Osteocyte (in vitro differentiated cells): ENCODE measurements around the gene DHRS4L2. TPM values are rescaled to one million over a fixed set of nuclear protein-coding genes. Genes with fewer than 3 reads are reported as not detected.

ENCODE experiments used
- DNase-seq: peaks from one replicate; pipeline ENCODE4 v3.0.0; 2021; ENCODE audit warnings: mixed read lengths; ENCODE audit not compliant: unreplicated experiment; ENCODE audit errors: extremely low spot score
- H3K27ac Mint-ChIP-seq: one replicate; pipeline ENCODE4 v1.8.0; 2021; ENCODE audit warnings: mild to moderate bottlenecking, mixed read lengths; ENCODE audit not compliant: unreplicated experiment
- H3K27me3 Mint-ChIP-seq: one replicate; pipeline ENCODE4 v1.8.0; 2021; ENCODE audit warnings: mixed read lengths; ENCODE audit not compliant: unreplicated experiment
- H3K36me3 Mint-ChIP-seq: one replicate; pipeline ENCODE4 v1.8.0; 2021; ENCODE audit warnings: mixed read lengths; ENCODE audit not compliant: unreplicated experiment
- H3K4me1 Mint-ChIP-seq: one replicate; pipeline ENCODE4 v1.8.0; 2021; ENCODE audit warnings: mixed read lengths; ENCODE audit not compliant: unreplicated experiment
- H3K4me3 Mint-ChIP-seq: one replicate; pipeline ENCODE4 v1.8.0; 2021; ENCODE audit warnings: mild to moderate bottlenecking, moderate library complexity, mixed read lengths; ENCODE audit not compliant: unreplicated experiment
- H3K9me3 Mint-ChIP-seq: one replicate; pipeline ENCODE4 v1.8.0; 2021; ENCODE audit warnings: mixed read lengths; ENCODE audit not compliant: unreplicated experiment
- CTCF ChIP-seq: fragments of 200-600 bp; sonication (generic); IDR thresholded peaks from 2 replicates; pipeline ENCODE4 v1.5.0; 2021; ENCODE audit warnings: antibody characterized with exemption, mild to moderate bottlenecking, moderate library complexity
- total RNA-seq: library from RNA; stranded (reverse); gene quantifications from 2 replicates; pipeline ENCODE4 v1.2.1, GENCODE V29; 2021

The DHRS4L2 gene
- total RNA-seq, 1 donor from 2014 or later = 17.1 TPM

- H3K27me3 Mint-ChIP-seq = peaks cover 51% of the 10 kb centered on the region
- no peaks in the 10 kb centered on the region for H3K9me3 Mint-ChIP-seq
- no peaks in the 10 kb centered on the region for H3K36me3 Mint-ChIP-seq
- no peak overlapping the region for H3K27ac Mint-ChIP-seq
- H3K4me3 Mint-ChIP-seq = peak overlapping the region; percentile 66
- no peak for TF ChIP-seq CTCF
- no peak for DNase-seq
- peaks cover 10% of the 10 kb centered on the region for H3K4me1 Mint-ChIP-seq
These were observed 64.2 kb downstream of the DHRS4L2 start for GRCh38 chr14:24052656-24053547.

- peaks cover 10% of the 10 kb centered on the region for H3K4me1 Mint-ChIP-seq
- H3K4me3 Mint-ChIP-seq = peak overlapping the region; percentile 66
- H3K27me3 Mint-ChIP-seq = peaks cover 46% of the 10 kb centered on the region
- H3K36me3 Mint-ChIP-seq = no peaks in the 10 kb centered on the region
- DNase-seq = no peak
- no peaks in the 10 kb centered on the region for H3K9me3 Mint-ChIP-seq
- no peak overlapping the region for H3K27ac Mint-ChIP-seq
- no peak for TF ChIP-seq CTCF
These were observed 65.0 kb downstream of the DHRS4L2 start for GRCh38 chr14:24053548-24054323.

- Mint-ChIP-seq H3K4me1 (peaks cover 10% of the 10 kb centered on the region), H3K36me3 (no peaks in the 10 kb centered on the region), H3K9me3 (no peaks in the 10 kb centered on the region), H3K27me3 (peaks cover 41% of the 10 kb centered on the region), H3K4me3 (no peak overlapping the region), H3K27ac (no peak overlapping the region)
- DNase-seq = no peak
- no peak for TF ChIP-seq CTCF
These were observed 65.6 kb downstream of the DHRS4L2 start for GRCh38 chr14:24054324-24054641.

GRCh38 chr14:24054646-24055045, 65.9 kb downstream of the DHRS4L2 start:
- Mint-ChIP-seq H3K27ac (no peak overlapping the region), H3K27me3 (peaks cover 37% of the 10 kb centered on the region), H3K4me3 (no peak overlapping the region), H3K9me3 (no peaks in the 10 kb centered on the region), H3K36me3 (no peaks in the 10 kb centered on the region), H3K4me1 (peaks cover 10% of the 10 kb centered on the region)
- TF ChIP-seq CTCF = no peak
- DNase-seq = no peak

Other genes starting within 250 kb of the DHRS4L2 start
- 19.1 and 19.6 TPM in 2 replicates for gene DHRS4, start 35.2 kb upstream of the DHRS4L2 start, total RNA-seq
- 0.31 and 0.35 TPM in 2 replicates for gene CARMIL3, start 63.1 kb downstream of the DHRS4L2 start, total RNA-seq
- gene CPNE6, start 82.6 kb downstream of the DHRS4L2 start, total RNA-seq = not detected in 2 replicates
- gene PCK2, start 105.4 kb downstream of the DHRS4L2 start, total RNA-seq = 66.0 and 75.1 TPM in 2 replicates
- 50.2 and 52.8 TPM in 2 replicates for gene DCAF11, start 125.8 kb downstream of the DHRS4L2 start, total RNA-seq
- 1.2 and 1.9 TPM in 2 replicates for gene NRL, start 126.0 kb downstream of the DHRS4L2 start, total RNA-seq
- gene FITM1, start 141.7 kb downstream of the DHRS4L2 start, total RNA-seq = 0.63 and 0.73 TPM in 2 replicates
- 154 and 156 TPM in 2 replicates for gene PSME1, start 147.3 kb downstream of the DHRS4L2 start, total RNA-seq
- 13.6 and 15.6 TPM in 2 replicates for gene EMC9, start 152.7 kb downstream of the DHRS4L2 start, total RNA-seq
- gene PSME2, start 157.7 kb downstream of the DHRS4L2 start, total RNA-seq = 86.2 and 91.8 TPM in 2 replicates
- 65.9 and 66.5 TPM in 2 replicates for gene RNF31, start 158.6 kb downstream of the DHRS4L2 start, total RNA-seq
- gene IRF9, start 172.3 kb downstream of the DHRS4L2 start, total RNA-seq = 58.9 and 62.5 TPM in 2 replicates
- gene REC8, start 183.2 kb downstream of the DHRS4L2 start, total RNA-seq = 8.1 and 11.5 TPM in 2 replicates
- gene IPO4, start 199.9 kb downstream of the DHRS4L2 start, total RNA-seq = 34.6 and 36.5 TPM in 2 replicates
- gene TM9SF1, start 206.5 kb downstream of the DHRS4L2 start, total RNA-seq = 69.5 and 81.8 TPM in 2 replicates
- gene TSSK4, start 216.8 kb downstream of the DHRS4L2 start, total RNA-seq = not detected in 2 replicates
- 38.1 and 45.3 TPM in 2 replicates for gene CHMP4A, start 224.6 kb downstream of the DHRS4L2 start, total RNA-seq
- 23.8 and 25.4 TPM in 2 replicates for gene MDP1, start 227.1 kb downstream of the DHRS4L2 start, total RNA-seq
- gene NEDD8, start 243.4 kb downstream of the DHRS4L2 start, total RNA-seq = 158 and 164 TPM in 2 replicates
- gene GMPR2, start 244.0 kb downstream of the DHRS4L2 start, total RNA-seq = 61.7 and 68.7 TPM in 2 replicates